Endodermal cell (in vitro differentiated cells): ENCODE measurements around the gene AGXT2. TPM values are rescaled to one million over a fixed set of nuclear protein-coding genes. Genes with fewer than 3 reads are reported as not detected.

Source experiments
- DNase-seq: peaks from one replicate; pipeline ENCODE4 v3.0.0-alpha.2; 2017
- H3K27ac ChIP-seq: 2 replicates; pipeline ENCODE4 v1.5.1; 2013; ENCODE audit warnings: mild to moderate bottlenecking, low read depth, low read length, moderate library complexity
- H3K27me3 ChIP-seq: 2 replicates; pipeline ENCODE4 v1.6.1; 2013; ENCODE audit warnings: mild to moderate bottlenecking, low read length, moderate library complexity; ENCODE audit not compliant: insufficient read depth, control insufficient read depth, poor library complexity, severe bottlenecking
- H3K36me3 ChIP-seq: 2 replicates; pipeline ENCODE4 v1.7.0; 2013; ENCODE audit warnings: mild to moderate bottlenecking, low read length, moderate library complexity; ENCODE audit not compliant: control insufficient read depth, insufficient read depth
- H3K4me1 ChIP-seq: one replicate; pipeline ENCODE4 v1.7.0; 2013; ENCODE audit warnings: low read length; ENCODE audit not compliant: control insufficient read depth, insufficient read depth
- H3K4me3 ChIP-seq: 2 replicates; pipeline ENCODE4 v1.5.1; 2013; ENCODE audit warnings: mild to moderate bottlenecking, low read length, moderate library complexity
- H3K9ac ChIP-seq: 2 replicates; pipeline ENCODE4 v1.6.1; 2013; ENCODE audit warnings: mild to moderate bottlenecking, low read length, moderate library complexity; ENCODE audit not compliant: poor library complexity, severe bottlenecking; ENCODE audit errors: extremely low read depth
- H3K9me3 ChIP-seq: 2 replicates; pipeline ENCODE4 v1.6.1; 2013; ENCODE audit warnings: mild to moderate bottlenecking, low read length, moderate library complexity; ENCODE audit not compliant: control insufficient read depth
- H3K27ac Mint-ChIP-seq: 2 replicates; pipeline ENCODE4 v1.8.0; 2020; ENCODE audit warnings: mixed read lengths
- H3K27me3 Mint-ChIP-seq: 2 replicates; pipeline ENCODE4 v1.8.0; 2021; ENCODE audit warnings: mild to moderate bottlenecking, mixed read lengths; ENCODE audit not compliant: insufficient read depth
- H3K36me3 Mint-ChIP-seq: 2 replicates; pipeline ENCODE4 v1.8.0; 2020; ENCODE audit warnings: low read depth, mixed read lengths
- H3K4me1 Mint-ChIP-seq: 2 replicates; pipeline ENCODE4 v1.8.0; 2020; ENCODE audit warnings: mixed read lengths
- H3K4me3 Mint-ChIP-seq: 2 replicates; pipeline ENCODE4 v1.8.0; 2020; ENCODE audit warnings: mild to moderate bottlenecking, moderate library complexity, mixed read lengths
- H3K9me3 Mint-ChIP-seq: 2 replicates; pipeline ENCODE4 v1.8.0; 2020; ENCODE audit warnings: mild to moderate bottlenecking, mixed read lengths
- CTCF ChIP-seq: fragments of 200-600 bp; sonication (generic); conservative IDR thresholded peaks from 2 replicates; pipeline ENCODE4 v1.5.0; 2021; ENCODE audit warnings: antibody characterized with exemption, mild to moderate bottlenecking
- WGBS, 2 experiments: methylation state at CpG; one replicate each; pipeline versions ENCODE4 v1.1.5 to v1.1.7; 2013; ENCODE audit warnings: missing lambda C conversion rate in 2 of 2, mixed read lengths in 1 of 2; ENCODE audit not compliant: insufficient coverage in 1 of 2, insufficient read length in 1 of 2; 5-methylcytosine and 5-hydroxymethylcytosine counted together
- total RNA-seq, 2 donors: library from RNA; stranded (reverse); fragmentation: NEBNext Ultra II Directional in 1 of 2; extraction: Animal tissue kit (Norgen Biotek cat#: 25700) in 1 of 2; gene quantifications; 2 replicates in 1 of 2; 3 replicates in 1 of 2; pipeline ENCODE4 v1.2.1, GENCODE V29; 2021

AGXT2 gene
- total RNA-seq, 2 donors from 2014 or later = not detected

- Histone ChIP-seq H3K4me1 (no peaks in the 10 kb centered on the region), H3K36me3 (no peaks in the 10 kb centered on the region), H3K27ac (no peak overlapping the region), H3K27me3 (no peaks in the 10 kb centered on the region), H3K9ac (no peak overlapping the region), H3K4me3 (no peak overlapping the region), H3K9me3 (no peaks in the 10 kb centered on the region)
- 94 to 100% methylated on average over 1 to 3 of the region's 4 CpGs for WGBS, 2 experiments
- H3K4me1 Mint-ChIP-seq = no peaks in the 10 kb centered on the region
- H3K36me3 Mint-ChIP-seq = no peaks in the 10 kb centered on the region
- TF ChIP-seq CTCF = no peak
- no peak overlapping the region for H3K4me3 Mint-ChIP-seq
- H3K27ac Mint-ChIP-seq = no peak overlapping the region
- no peaks in the 10 kb centered on the region for H3K9me3 Mint-ChIP-seq
- no peaks in the 10 kb centered on the region for H3K27me3 Mint-ChIP-seq
- no peak for DNase-seq
Observed at GRCh38 chr5:35029333-35029732, 18.4 kb downstream of the AGXT2 start.

- H3K27ac ChIP-seq = no peak overlapping the region
- TF ChIP-seq CTCF = no peak
- Mint-ChIP-seq H3K4me3 (no peak overlapping the region), H3K9me3 (no peaks in the 10 kb centered on the region), H3K27ac (no peak overlapping the region), H3K4me1 (no peaks in the 10 kb centered on the region), H3K27me3 (no peaks in the 10 kb centered on the region), H3K36me3 (no peaks in the 10 kb centered on the region)
- no peak overlapping the region for H3K4me3 ChIP-seq
- 94 to 97% methylated on average over 5 of the region's 5 CpGs for WGBS, 2 experiments
- no peaks in the 10 kb centered on the region for H3K9me3 ChIP-seq
- no peak for DNase-seq
- H3K9ac ChIP-seq = no peak overlapping the region
- no peaks in the 10 kb centered on the region for H3K4me1 ChIP-seq
- H3K27me3 ChIP-seq = no peaks in the 10 kb centered on the region
- H3K36me3 ChIP-seq = no peaks in the 10 kb centered on the region
Observed at GRCh38 chr5:35026941-35027340, 20.8 kb downstream of the AGXT2 start.

GRCh38 chr5:35026280-35026840, 21.4 kb downstream of the AGXT2 start:
- no peak for DNase-seq
- Histone ChIP-seq H3K9me3 (no peaks in the 10 kb centered on the region), H3K36me3 (no peaks in the 10 kb centered on the region), H3K4me1 (no peaks in the 10 kb centered on the region), H3K9ac (no peak overlapping the region), H3K27ac (no peak overlapping the region), H3K4me3 (no peak overlapping the region), H3K27me3 (no peaks in the 10 kb centered on the region)
- no peak overlapping the region for H3K27ac Mint-ChIP-seq
- H3K9me3 Mint-ChIP-seq = no peaks in the 10 kb centered on the region
- no peak overlapping the region for H3K4me3 Mint-ChIP-seq
- H3K27me3 Mint-ChIP-seq = no peaks in the 10 kb centered on the region
- TF ChIP-seq CTCF = no peak
- no peaks in the 10 kb centered on the region for H3K4me1 Mint-ChIP-seq
- WGBS, 2 experiments = 95 to 96% methylated on average over 4 to 5 of the region's 5 CpGs
- no peaks in the 10 kb centered on the region for H3K36me3 Mint-ChIP-seq
